ENCODE measurements around the gene SERTAD3.

- no peak for TF ChIP-seq CTCF (IDR thresholded peaks at IDR 0.05)
- TF ChIP-seq POLR2A (IDR thresholded peaks at IDR 0.05): no peak
- no peak for TF ChIP-seq EP300 (IDR thresholded peaks at IDR 0.05)
- TF ChIP-seq POLR2AphosphoS5 (IDR thresholded peaks at IDR 0.05): no peak
Measured at GRCh38 chr19:40465025-40465556, 21.0 kb upstream of the SERTAD3 start.
